Kidney (tissue), 14 donors: ENCODE results near the gene CGN. TPM values are rescaled to one million over a fixed set of nuclear protein-coding genes. Genes with fewer than 3 reads are reported as not detected.

Experiments
- DNase-seq, 5 donors: peaks; one replicate each; pipeline ENCODE4 v3.0.0-alpha.2; 2013 to 2020
- FAIRE-seq: peaks from 2 replicates; lab custom pipeline; 2012; peaks lifted over from hg19 to GRCh38; lab: Jason Lieb, UNC
- H3K27ac ChIP-seq, 2 donors: one replicate each; pipeline ENCODE4 v1.7.0; 2013; ENCODE audit warnings: low read depth in 2 of 2, low read length in 2 of 2, inconsistent platforms in 1 of 2
- H3K27me3 ChIP-seq: one replicate; pipeline ENCODE4 v1.7.1; 2013; ENCODE audit warnings: low read length, inconsistent platforms; ENCODE audit not compliant: control insufficient read depth, insufficient read depth
- H3K36me3 ChIP-seq, 3 donors: one replicate each; pipeline versions ENCODE4 v1.7.0 to v1.7.1; 2013; ENCODE audit warnings: low read length in 3 of 3, control low read depth in 1 of 3, inconsistent platforms in 1 of 3; ENCODE audit not compliant: insufficient read depth in 3 of 3, control insufficient read depth in 2 of 3
- H3K4me1 ChIP-seq, 3 donors: one replicate each; pipeline versions ENCODE4 v1.7.0 to v1.7.1; 2013; ENCODE audit warnings: low read length in 3 of 3, inconsistent platforms in 1 of 3, low read depth in 1 of 3; ENCODE audit not compliant: control insufficient read depth in 2 of 3, insufficient read depth in 2 of 3
- H3K4me3 ChIP-seq, 3 donors: one replicate each; pipeline versions ENCODE4 v1.7.0 to v1.8.1; 2013; ENCODE audit warnings: low read length in 3 of 3, control low read depth in 1 of 3, inconsistent platforms in 1 of 3
- H3K9ac ChIP-seq, 3 donors: one replicate each; pipeline versions ENCODE4 v1.7.0 to v1.7.1; 2013; ENCODE audit warnings: low read length in 3 of 3, control low read depth in 1 of 3, inconsistent platforms in 1 of 3
- H3K9me3 ChIP-seq, 3 donors: one replicate each; pipeline versions ENCODE4 v1.7.0 to v1.7.1; 2013; ENCODE audit warnings: low read length in 3 of 3, control low read depth in 1 of 3, inconsistent platforms in 1 of 3; ENCODE audit not compliant: control insufficient read depth in 2 of 3, insufficient read depth in 1 of 3
- CTCF ChIP-seq: IDR thresholded peaks from 3 replicates; pipeline ENCODE4 v1.5.1; 2012; ENCODE audit warnings: mild to moderate bottlenecking, moderate library complexity, borderline replicate concordance; ENCODE audit not compliant: insufficient read depth; ENCODE audit errors: extremely low read depth
- intact Hi-C: fragments of 100-400 bp; cut with DNase I; formaldehyde crosslinking; loops from one replicate; pipeline ENCODE4 v1.11.1; 2022
- polyA plus RNA-seq: library from polyadenylated mRNA; stranded (reverse); fragments of 350-450 nt; fragmentation: Illumina TruSeq; extraction: RNeasy Lipid Tissue Mini Kit (QIAGEN cat#74804); gene quantifications from one replicate; pipeline ENCODE4 v1.2.3, GENCODE V29; 2014; ENCODE audit warnings: low read depth, low replicate concordance; ENCODE audit not compliant: insufficient read depth
- total RNA-seq: library from RNA; stranded (reverse); fragmentation: NEBNext Ultra II Directional; extraction: Animal tissue kit (Norgen Biotek cat#: 25700); gene quantifications from one replicate; pipeline ENCODE4 v1.2.1, GENCODE V29; 2021
- donor health status: control.
- donor health status: control.
- donor health status: control.
- donor health status: control.
- donor health status: control.
- donor health status: DM: yes; HTN: yes; CAD: no.
- donor health status: Normal renal cell carcinoma (clear cell type).

The CGN gene
- total and polyA plus RNA-seq, 2 donors from 2014 or later, result 24.0 to 41.6 TPM

GRCh38 chr1:151499365-151499764, 11.8 kb upstream of the CGN start:
- Histone ChIP-seq H3K9me3 (no peaks in the 10 kb centered on the region), H3K4me1 (no peaks in the 10 kb centered on the region), H3K9ac (no peak overlapping the region), H3K27ac (no peak overlapping the region), H3K27me3 (no peaks in the 10 kb centered on the region), H3K4me3 (no peak overlapping the region), H3K36me3 (no peaks in the 10 kb centered on the region)
- FAIRE-seq, result no peak
- intact Hi-C loops, result no loop called here
- no peak for TF ChIP-seq CTCF
- DNase-seq, result no peak

GRCh38 chr1:151499930-151500329, 11.3 kb upstream of the CGN start:
- intact Hi-C loops, result no loop called here
- Histone ChIP-seq H3K27me3 (no peaks in the 10 kb centered on the region), H3K4me3 (no peak overlapping the region), H3K9ac (no peak overlapping the region), H3K36me3 (no peaks in the 10 kb centered on the region), H3K27ac (no peak overlapping the region), H3K9me3 (no peaks in the 10 kb centered on the region), H3K4me1 (no peaks in the 10 kb centered on the region)
- no peak for TF ChIP-seq CTCF
- DNase-seq, result no peak
- FAIRE-seq, result no peak

- FAIRE-seq, result no peak
These were observed 9.7 kb upstream of the CGN start for GRCh38 chr1:151501474-151501873.

More at GRCh38 chr1:151501474-151501873, 9.7 kb upstream of the CGN start:
- no peaks in the 10 kb centered on the region for H3K36me3 ChIP-seq
- TF ChIP-seq CTCF, result peak; percentile 16
- no peak overlapping the region for H3K9ac ChIP-seq
- no peak for DNase-seq
- no peak overlapping the region for H3K4me3 ChIP-seq
- H3K9me3 ChIP-seq, result no peaks in the 10 kb centered on the region
- intact Hi-C loops, result no loop called here
- no peaks in the 10 kb centered on the region for H3K4me1 ChIP-seq
- H3K27me3 ChIP-seq, result no peaks in the 10 kb centered on the region
- no peak overlapping the region for H3K27ac ChIP-seq
